SU-DHL-6 (cell line): ENCODE data around the gene TRUB1.

Experiments used
- H2AFZ ChIP-seq: fragments of 200-600 bp; sonication (generic); 2 replicates; pipeline ENCODE4 v1.6.1; 2014; ENCODE audit warnings: low read depth, mild to moderate bottlenecking, moderate library complexity, mixed read lengths, antibody characterized with exemption, low read length; ENCODE audit not compliant: severe bottlenecking
- H3F3A ChIP-seq: fragments of 200-600 bp; shearing (Covaris generic); 2 replicates; pipeline ENCODE4 v1.6.0; 2016; ENCODE audit warnings: antibody characterized with exemption, mild to moderate bottlenecking; ENCODE audit not compliant: insufficient read depth
- H3K27ac ChIP-seq: fragments of 200-600 bp; sonication (generic); 2 replicates; pipeline ENCODE4 v1.5.1; 2016; ENCODE audit warnings: low read depth, mild to moderate bottlenecking, low read length, moderate library complexity, mixed read lengths
- H3K27me3 ChIP-seq: fragments of 200-600 bp; sonication (generic), shearing (Covaris generic); 2 replicates; pipeline ENCODE4 v1.6.0; 2014; ENCODE audit warnings: mild to moderate bottlenecking, low read length
- H3K36me3 ChIP-seq: fragments of 200-600 bp; sonication (generic); 2 replicates; pipeline ENCODE4 v1.6.1; 2014; ENCODE audit warnings: mild to moderate bottlenecking, low read length, mixed read lengths
- H3K4me2 ChIP-seq: fragments of 300-600, 200-600 bp; shearing (Covaris generic), sonication (generic); 2 replicates; pipeline ENCODE4 v1.6.0; 2014; ENCODE audit warnings: low read length, low read depth, mild to moderate bottlenecking; ENCODE audit not compliant: poor library complexity, severe bottlenecking
- H3K4me3 ChIP-seq: fragments of 200-600 bp; sonication (generic); 2 replicates; pipeline ENCODE4 v1.5.1; 2014; ENCODE audit warnings: antibody characterized with exemption, low read length, mild to moderate bottlenecking, mixed read lengths; ENCODE audit not compliant: insufficient read depth, poor library complexity, severe bottlenecking
- H3K79me2 ChIP-seq: fragments of 200-600 bp; sonication (generic); 2 replicates; pipeline ENCODE4 v1.6.1; 2014; ENCODE audit warnings: mild to moderate bottlenecking, low read length, moderate library complexity; ENCODE audit not compliant: insufficient read depth
- H3K9ac ChIP-seq: fragments of 200-600 bp; sonication (generic); 2 replicates; pipeline ENCODE4 v1.7.0; 2014; ENCODE audit warnings: mild to moderate bottlenecking, low read length
- H3K9me2 ChIP-seq: fragments of 200-600 bp; sonication (generic); replicated peaks from 2 replicates; pipeline ENCODE4 v1.6.1; 2014; ENCODE audit warnings: low read length; ENCODE audit not compliant: insufficient read depth
- H3K9me3 ChIP-seq: fragments of 200-600 bp; sonication (generic); 2 replicates; pipeline ENCODE4 v1.6.1; 2014; ENCODE audit warnings: low read length, mixed read lengths; ENCODE audit not compliant: insufficient read depth
- H4K20me1 ChIP-seq: fragments of 200-600 bp; sonication (generic); 2 replicates; pipeline ENCODE4 v1.6.1; 2014; ENCODE audit warnings: low read depth, mild to moderate bottlenecking, antibody characterized with exemption, low read length, moderate library complexity, mixed read lengths
- CTCF ChIP-seq: fragments of 200-600 bp; sonication (generic); IDR thresholded peaks from one replicate; pipeline ENCODE4 v1.5.1; 2017; ENCODE audit warnings: antibody characterized with exemption, mild to moderate bottlenecking, low read length, moderate library complexity; ENCODE audit not compliant: insufficient read depth, poor library complexity, severe bottlenecking
- EZH2phosphoT487 ChIP-seq: fragments of 200-600 bp; sonication (generic), shearing (Covaris generic); conservative IDR thresholded peaks from 2 replicates; pipeline ENCODE4 v1.6.1; 2018; ENCODE audit warnings: mild to moderate bottlenecking, antibody characterized with exemption, low read length, moderate library complexity, mixed read lengths

The TRUB1 gene

GRCh38 chr10:114917927-114918672 is 19.9 kb upstream of the TRUB1 start:
- H3K27ac ChIP-seq: no peak overlapping the region
- H3K9me2 ChIP-seq: no peaks in the 10 kb centered on the region
- H3F3A ChIP-seq: no peaks in the 10 kb centered on the region
- no peaks in the 10 kb centered on the region for H3K36me3 ChIP-seq
- no peaks in the 10 kb centered on the region for H3K9me3 ChIP-seq
- H3K27me3 ChIP-seq: no peaks in the 10 kb centered on the region
- H3K4me3 ChIP-seq: no peak overlapping the region
- no peak overlapping the region for H3K4me2 ChIP-seq
- no peak overlapping the region for H2AFZ ChIP-seq
- TF ChIP-seq EZH2phosphoT487: no peak
- no peak for TF ChIP-seq CTCF
- no peaks in the 10 kb centered on the region for H4K20me1 ChIP-seq
- no peak overlapping the region for H3K9ac ChIP-seq
- no peaks in the 10 kb centered on the region for H3K79me2 ChIP-seq

- Histone ChIP-seq H4K20me1 (no peaks in the 10 kb centered on the region), H3K9ac (no peak overlapping the region), H3K4me2 (no peak overlapping the region), H3K27me3 (no peaks in the 10 kb centered on the region), H3K9me2 (no peaks in the 10 kb centered on the region), H3K36me3 (no peaks in the 10 kb centered on the region), H3K79me2 (no peaks in the 10 kb centered on the region), H2AFZ (no peak overlapping the region), H3K4me3 (no peak overlapping the region), H3F3A (no peaks in the 10 kb centered on the region), H3K27ac (no peak overlapping the region), H3K9me3 (no peaks in the 10 kb centered on the region)
- TF ChIP-seq CTCF: no peak
- no peak for TF ChIP-seq EZH2phosphoT487
These were observed 17.5 kb upstream of the TRUB1 start for GRCh38 chr10:114920459-114920858.

GRCh38 chr10:114922003-114922402 is 16.0 kb upstream of the TRUB1 start:
- no peaks in the 10 kb centered on the region for H3K27me3 ChIP-seq
- H3K9me2 ChIP-seq: no peaks in the 10 kb centered on the region
- TF ChIP-seq EZH2phosphoT487: no peak
- no peak for TF ChIP-seq CTCF

More at GRCh38 chr10:114922003-114922402, 16.0 kb upstream of the TRUB1 start:
- Histone ChIP-seq H3K9ac (no peak overlapping the region), H3K4me2 (no peak overlapping the region), H2AFZ (no peak overlapping the region), H3K27ac (no peak overlapping the region), H3F3A (no peaks in the 10 kb centered on the region), H3K79me2 (no peaks in the 10 kb centered on the region), H4K20me1 (no peaks in the 10 kb centered on the region), H3K4me3 (no peak overlapping the region), H3K9me3 (no peaks in the 10 kb centered on the region), H3K36me3 (no peaks in the 10 kb centered on the region)
